C4-2B (cell line): ENCODE measurements around the gene TGFBR2.

Experiments used
- H3K27ac ChIP-seq: fragments of 450-650 bp; 2 replicates; pipeline ENCODE4 v1.5.1; 2017
- ZFX ChIP-seq: fragments of 450-650 bp; IDR thresholded peaks from 2 replicates; pipeline ENCODE4 v1.6.1; 2017
- TF ChIP-seq, protein P1 (sequence below): fragments of 450-650 bp; conservative IDR thresholded peaks from 2 replicates; pipeline ENCODE4 v1.5.1; 2017; ENCODE audit warnings: mild to moderate bottlenecking

TGFBR2 gene

DNA sequence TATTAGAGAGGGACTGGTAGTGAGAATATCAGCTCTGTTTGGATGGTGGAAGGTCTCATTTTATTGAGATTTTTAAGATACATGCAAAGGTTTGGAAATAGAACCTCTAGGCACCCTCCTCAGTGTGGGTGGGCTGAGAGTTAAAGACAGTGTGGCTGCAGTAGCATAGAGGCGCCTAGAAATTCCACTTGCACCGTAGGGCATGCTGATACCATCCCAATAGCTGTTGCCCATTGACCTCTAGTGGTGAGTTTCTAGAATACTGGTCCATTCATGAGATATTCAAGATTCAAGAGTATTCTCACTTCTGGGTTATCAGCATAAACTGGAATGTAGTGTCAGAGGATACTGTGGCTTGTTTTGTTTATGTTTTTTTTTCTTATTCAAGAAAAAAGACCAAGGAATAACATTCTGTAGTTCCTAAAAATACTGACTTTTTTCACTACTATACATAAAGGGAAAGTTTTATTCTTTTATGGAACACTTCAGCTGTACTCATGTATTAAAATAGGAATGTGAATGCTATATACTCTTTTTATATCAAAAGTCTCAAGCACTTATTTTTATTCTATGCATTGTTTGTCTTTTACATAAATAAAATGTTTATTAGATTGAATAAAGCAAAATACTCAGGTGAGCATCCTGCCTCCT, 87.2 kb downstream of the TGFBR2 start:
- no peak overlapping the region for H3K27ac ChIP-seq
- TF ChIP-seq, protein P1, sequence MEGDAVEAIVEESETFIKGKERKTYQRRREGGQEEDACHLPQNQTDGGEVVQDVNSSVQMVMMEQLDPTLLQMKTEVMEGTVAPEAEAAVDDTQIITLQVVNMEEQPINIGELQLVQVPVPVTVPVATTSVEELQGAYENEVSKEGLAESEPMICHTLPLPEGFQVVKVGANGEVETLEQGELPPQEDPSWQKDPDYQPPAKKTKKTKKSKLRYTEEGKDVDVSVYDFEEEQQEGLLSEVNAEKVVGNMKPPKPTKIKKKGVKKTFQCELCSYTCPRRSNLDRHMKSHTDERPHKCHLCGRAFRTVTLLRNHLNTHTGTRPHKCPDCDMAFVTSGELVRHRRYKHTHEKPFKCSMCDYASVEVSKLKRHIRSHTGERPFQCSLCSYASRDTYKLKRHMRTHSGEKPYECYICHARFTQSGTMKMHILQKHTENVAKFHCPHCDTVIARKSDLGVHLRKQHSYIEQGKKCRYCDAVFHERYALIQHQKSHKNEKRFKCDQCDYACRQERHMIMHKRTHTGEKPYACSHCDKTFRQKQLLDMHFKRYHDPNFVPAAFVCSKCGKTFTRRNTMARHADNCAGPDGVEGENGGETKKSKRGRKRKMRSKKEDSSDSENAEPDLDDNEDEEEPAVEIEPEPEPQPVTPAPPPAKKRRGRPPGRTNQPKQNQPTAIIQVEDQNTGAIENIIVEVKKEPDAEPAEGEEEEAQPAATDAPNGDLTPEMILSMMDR = peak; percentile 87
- TF ChIP-seq ZFX = no peak

DNA sequence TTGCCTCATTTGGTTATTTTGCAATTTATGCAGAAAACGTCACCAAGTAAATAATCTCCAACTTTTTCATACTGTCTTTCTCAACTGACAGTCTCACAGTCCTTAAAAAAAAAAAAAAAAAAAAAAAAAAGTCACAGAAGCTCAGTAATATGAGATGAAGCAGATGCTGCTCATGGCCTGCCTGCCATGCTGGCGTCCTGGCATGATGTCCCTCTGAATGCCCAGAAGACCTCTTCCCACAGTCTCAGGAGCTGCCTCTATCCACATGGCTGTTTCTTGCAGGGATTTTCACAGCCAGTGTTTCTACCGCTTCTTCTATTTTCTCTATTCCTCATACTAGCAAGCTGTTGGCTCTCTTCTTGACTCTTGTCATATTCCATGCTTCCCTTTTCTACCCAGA, 87.7 kb downstream of the TGFBR2 start:
- no peak for TF ChIP-seq ZFX
- TF ChIP-seq, protein P1 = no peak
- no peak overlapping the region for H3K27ac ChIP-seq

DNA sequence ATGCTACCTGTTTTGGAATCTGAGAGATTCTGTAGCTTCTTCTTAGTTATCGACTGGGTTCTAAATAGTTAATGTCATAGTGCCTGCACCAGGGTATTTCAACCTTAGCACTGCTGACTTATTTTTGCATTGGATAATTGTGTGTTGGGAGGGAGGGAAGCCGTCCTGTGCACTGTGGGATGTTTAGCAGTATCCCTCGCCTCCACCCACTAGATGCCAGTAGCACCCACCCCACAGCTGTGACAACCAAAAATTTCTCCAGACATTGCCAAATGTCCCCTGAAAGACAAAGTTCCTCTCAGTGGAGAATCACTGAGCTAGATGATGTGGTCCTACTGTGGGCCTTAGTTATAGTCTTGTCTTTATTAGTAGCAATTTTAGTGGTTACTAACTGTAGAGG, 88.3 kb downstream of the TGFBR2 start:
- no peak overlapping the region for H3K27ac ChIP-seq
- TF ChIP-seq ZFX = no peak
- TF ChIP-seq, protein P1 = no peak

DNA sequence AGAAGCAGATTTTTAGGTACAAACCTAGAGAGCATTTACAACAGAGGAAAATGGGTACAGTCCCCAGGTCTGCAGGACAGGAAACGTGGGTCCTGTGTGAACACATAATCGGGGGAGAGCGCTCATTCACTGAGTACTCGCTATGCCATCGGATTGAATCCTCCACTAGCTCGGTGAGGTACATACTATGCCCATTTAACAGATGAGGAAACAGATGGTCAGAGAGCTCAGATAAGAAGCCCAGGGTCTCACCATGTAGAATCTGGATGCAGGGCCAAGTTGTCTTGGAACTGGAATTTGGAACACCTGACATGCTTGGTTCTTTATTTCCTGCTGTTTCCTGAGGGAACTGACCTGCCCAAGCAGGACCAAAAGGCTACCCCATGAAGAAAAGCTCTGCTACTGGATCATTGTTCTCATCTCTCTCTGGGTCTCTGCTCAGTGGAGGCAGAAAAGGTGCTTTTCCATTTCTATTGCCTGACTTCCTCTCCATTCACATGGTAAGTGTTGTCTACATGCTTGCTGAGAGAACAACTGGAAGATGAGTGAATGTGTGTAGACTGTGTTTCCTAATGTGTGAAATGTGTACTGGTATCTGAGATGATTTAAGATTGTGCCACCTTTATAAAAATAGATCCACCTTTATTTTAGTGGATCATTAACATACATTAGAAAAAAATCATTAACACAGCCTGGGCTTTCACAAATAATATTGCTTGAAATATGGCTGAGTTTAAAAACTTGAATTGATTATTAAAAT, 89.1 kb downstream of the TGFBR2 start:
- no peak overlapping the region for H3K27ac ChIP-seq

DNA sequence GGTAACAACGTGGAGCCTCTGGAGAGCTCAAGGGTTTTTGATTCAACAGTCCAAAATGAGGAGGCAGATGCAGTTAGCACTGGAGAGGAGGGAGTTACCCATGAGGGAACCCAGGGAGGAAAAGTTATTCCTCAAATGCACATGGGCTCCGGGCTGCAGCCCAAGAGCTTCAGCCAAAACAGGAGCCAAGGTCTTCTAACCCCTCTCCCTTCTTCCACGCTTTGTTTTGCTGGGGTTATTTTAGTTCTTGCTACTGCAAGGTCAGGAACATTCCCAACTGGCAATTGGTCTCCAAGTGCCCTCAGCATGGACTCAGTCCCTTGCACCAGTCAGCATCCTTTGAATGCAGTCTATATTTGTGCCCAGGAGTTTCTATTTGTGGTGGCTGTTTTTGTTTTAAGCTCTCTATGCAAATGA, 90.0 kb downstream of the TGFBR2 start:
- no peak overlapping the region for H3K27ac ChIP-seq
- TF ChIP-seq, protein P1 = no peak
- no peak for TF ChIP-seq ZFX

More for the DNA sequence above, 89.1 kb downstream of the TGFBR2 start:
- TF ChIP-seq, protein P1 = no peak
- TF ChIP-seq ZFX = no peak

DNA sequence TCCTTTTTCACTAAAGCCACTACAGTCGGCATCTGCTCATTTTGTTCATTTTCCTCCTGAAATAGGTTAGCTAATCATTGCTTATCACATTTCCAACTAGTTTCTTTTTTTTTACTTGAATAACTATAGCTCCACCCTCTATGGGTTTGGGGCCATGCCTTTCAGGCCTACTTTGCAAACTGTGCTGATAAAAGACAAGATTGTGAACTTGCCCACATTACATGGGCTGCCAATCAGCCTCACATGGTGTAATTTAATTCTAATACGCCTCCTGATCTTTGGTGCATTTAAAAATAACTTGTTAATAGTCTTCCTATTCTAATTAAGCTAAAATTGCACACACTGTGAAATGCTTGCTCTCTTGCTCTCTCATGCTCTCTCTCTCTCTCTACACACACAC, 90.5 kb downstream of the TGFBR2 start:
- H3K27ac ChIP-seq = no peak overlapping the region
- TF ChIP-seq, protein P1 = no peak
- TF ChIP-seq ZFX = no peak

DNA sequence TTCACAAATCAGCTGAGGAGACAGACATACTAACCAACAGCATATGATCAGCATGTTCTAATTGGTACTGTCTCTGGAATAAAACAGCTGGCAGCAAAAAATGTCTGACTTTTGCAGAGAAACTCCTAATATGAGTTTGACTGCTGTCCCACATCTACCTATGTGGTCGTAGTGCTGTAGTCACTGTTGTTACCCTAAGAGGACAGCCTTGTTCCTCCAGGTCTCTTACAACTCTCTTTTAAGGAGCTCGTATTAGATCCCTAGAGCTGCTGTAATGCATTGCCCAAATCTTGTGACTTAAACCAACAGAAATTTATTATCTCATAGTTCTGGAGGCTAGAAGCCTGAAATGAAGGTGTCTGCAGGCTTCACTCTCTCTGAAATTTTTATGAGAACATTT, 92.1 kb downstream of the TGFBR2 start:
- no peak for TF ChIP-seq ZFX
- TF ChIP-seq, protein P1 = no peak
- H3K27ac ChIP-seq = no peak overlapping the region
